OCI-LY7 (cell line): ENCODE results near the gene AKT1. TPM values are rescaled to one million over a fixed set of nuclear protein-coding genes. Genes with fewer than 3 reads are reported as not detected.
A peak's percentile ranks its signal among the peaks of the same experiment; 100 is the strongest.

Experiments
- BruUV-seq: library from RNA; stranded (reverse); fragments of 400-500 nt; replicated peaks from 2 replicates; lab custom pipeline; 2021; lab: Mats Ljungman, UMichigan
- CTCF ChIA-PET: fragments of 300-600 bp; sonication (Branson Sonifier 250); formaldehyde crosslinking; loops from one replicate; lab custom pipeline; 2022; ENCODE audit warnings: antibody characterized with exemption; ENCODE audit not compliant: unreplicated experiment; lab: Charles Lee
- POLR2A ChIA-PET: fragments of 300-600 bp; sonication (Branson Sonifier 250); formaldehyde crosslinking; loops from one replicate; lab custom pipeline; 2022; ENCODE audit warnings: antibody characterized with exemption; lab: Charles Lee
- DNase-seq: peaks from one replicate; pipeline ENCODE4 v3.0.0-alpha.2; 2015; ENCODE audit warnings: low spot score
- H2AFZ ChIP-seq: fragments of 200-600 bp; sonication (generic), shearing (Covaris generic); 2 replicates; pipeline ENCODE4 v1.6.1; 2014; ENCODE audit warnings: mild to moderate bottlenecking, antibody characterized with exemption, low read length, moderate library complexity
- H3K27ac ChIP-seq: fragments of 200-600 bp; sonication (generic); 2 replicates; pipeline ENCODE4 v1.5.1; 2014; ENCODE audit warnings: mixed run types, low read depth, mild to moderate bottlenecking, moderate library complexity, low read length, inconsistent platforms; ENCODE audit not compliant: poor library complexity, severe bottlenecking
- H3K36me3 ChIP-seq: fragments of 200-600 bp; sonication (generic); 2 replicates; pipeline ENCODE4 v1.6.1; 2014; ENCODE audit warnings: mild to moderate bottlenecking, antibody characterized with exemption, low read length, moderate library complexity, mixed read lengths; ENCODE audit not compliant: insufficient read depth
- H3K4me1 ChIP-seq: fragments of 200-600 bp; sonication (generic); 2 replicates; pipeline ENCODE4 v1.5.1; 2014; ENCODE audit warnings: mild to moderate bottlenecking, low read length; ENCODE audit not compliant: insufficient read depth, poor library complexity, severe bottlenecking
- H3K4me2 ChIP-seq: fragments of 200-600 bp; sonication (generic); 2 replicates; pipeline ENCODE4 v1.6.1; 2014; ENCODE audit warnings: mild to moderate bottlenecking, low read length
- H3K4me3 ChIP-seq: fragments of 200-600 bp; sonication (generic); 2 replicates; pipeline ENCODE4 v1.5.1; 2014; ENCODE audit warnings: mild to moderate bottlenecking, low read depth, low read length; ENCODE audit not compliant: poor library complexity, severe bottlenecking
- H3K79me2 ChIP-seq: fragments of 200-600 bp; sonication (generic); 2 replicates; pipeline ENCODE4 v1.6.1; 2016; ENCODE audit warnings: low read depth, mild to moderate bottlenecking, low read length, moderate library complexity, mixed read lengths; ENCODE audit not compliant: insufficient read depth
- H3K9me2 ChIP-seq: fragments of 200-600 bp; sonication (generic); 2 replicates; pipeline ENCODE4 v1.6.1; 2016; ENCODE audit warnings: mild to moderate bottlenecking, low read length, mixed read lengths; ENCODE audit not compliant: insufficient read depth
- H3K9me3 ChIP-seq: fragments of 200-600 bp; sonication (generic); 2 replicates; pipeline ENCODE4 v1.6.1; 2014; ENCODE audit warnings: mild to moderate bottlenecking, mixed run types, low read length, mixed read lengths
- H4K20me1 ChIP-seq: fragments of 200-600 bp; sonication (generic); 2 replicates; pipeline ENCODE4 v1.6.1; 2014; ENCODE audit warnings: mild to moderate bottlenecking, antibody characterized with exemption, low read length, moderate library complexity, mixed read lengths; ENCODE audit not compliant: insufficient read depth
- CTCF ChIP-seq: fragments of 200-600 bp; sonication (generic); conservative IDR thresholded peaks from 2 replicates; pipeline ENCODE4 v1.5.1; 2014; ENCODE audit warnings: mild to moderate bottlenecking, antibody characterized with exemption, low read length, moderate library complexity, mixed read lengths
- EZH2phosphoT487 ChIP-seq: fragments of 200-600 bp; sonication (generic); IDR thresholded peaks from 2 replicates; pipeline ENCODE4 v1.6.1; 2018; ENCODE audit warnings: low read depth, borderline replicate concordance, mild to moderate bottlenecking, mixed run types, antibody characterized with exemption, low read length, moderate library complexity, mixed read lengths
- intact Hi-C: fragments of 100-400 bp; cut with micrococcal nuclease; formaldehyde crosslinking; loops from one replicate; pipeline ENCODE4 v1.10.0; 2022; ENCODE audit not compliant: unreplicated experiment
- total RNA-seq, 2 experiments: library from RNA; depleted of rRNA in 1 of 2; stranded (reverse); fragments of >200 nt in 1 of 2; shearing (Covaris generic) in 1 of 2; gene quantifications; 2 replicates each; pipeline ENCODE4 v1.2.3, GENCODE V29; 2014 to 2022

Gene AKT1
- total RNA-seq, 2 experiments from 2014 or later: 75.4 to 108 TPM

DNA sequence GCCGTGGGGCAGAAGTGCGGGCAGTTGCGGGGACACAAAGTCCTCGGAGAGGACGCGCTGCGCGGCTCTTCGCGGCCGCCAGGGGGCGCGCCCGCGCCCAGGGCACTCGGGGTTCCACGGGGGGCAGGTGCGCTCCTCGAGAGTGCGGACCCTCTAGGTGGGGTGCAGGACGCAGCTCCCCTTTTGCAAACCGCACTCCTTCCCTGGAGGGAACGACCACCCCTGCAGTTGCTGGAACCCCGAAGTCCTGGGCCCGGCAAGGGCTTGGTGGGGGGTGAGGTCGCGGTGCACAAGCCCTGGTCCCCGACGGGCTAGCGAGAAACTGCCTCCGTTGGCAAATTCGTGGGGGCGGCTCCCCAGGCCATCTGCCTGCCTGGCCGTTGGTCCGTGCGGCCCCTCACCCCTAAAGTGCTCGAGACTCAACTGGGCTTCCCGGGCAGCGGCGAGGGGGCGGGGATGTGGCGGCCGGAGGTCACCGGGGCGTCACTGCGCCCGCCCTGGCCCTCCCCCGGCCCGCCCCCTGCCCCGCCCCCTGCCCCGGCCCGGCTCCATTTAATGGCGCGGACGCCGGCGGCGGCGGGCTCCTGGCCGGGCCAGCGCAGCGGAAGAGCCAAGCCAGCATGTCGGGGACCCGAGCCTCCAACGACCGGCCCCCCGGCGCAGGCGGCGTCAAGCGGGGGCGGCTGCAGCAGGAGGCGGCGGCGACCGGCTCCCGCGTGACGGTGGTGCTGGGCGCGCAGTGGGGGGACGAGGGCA, 71.7 kb downstream of the AKT1 start, which contains the start of gene ADSS1:
Gene ADSS1 (plus strand): TSS at position 579 of the 756 bp plus-strand sequence. CDS start 42 bp downstream, at position 621.
- Histone ChIP-seq H3K4me1 (no peaks in the 10 kb centered on the region), H3K4me3 (peak within 1 kb of the TSS; percentile 61), H3K4me2 (peak within 1 kb of the TSS; percentile 80), H3K79me2 (no peaks in the 10 kb centered on the region), H4K20me1 (no peaks in the 10 kb centered on the region), H3K9me3 (no peaks in the 10 kb centered on the region), H3K9me2 (no peaks in the 10 kb centered on the region), H3K27ac (no peak within 1 kb of the TSS), H3K36me3 (no peaks in the 10 kb centered on the region), H2AFZ (no peak within 1 kb of the TSS)
- BruUV-seq: no TSS peak
- CTCF ChIA-PET: no interaction called here
- DNase-seq: peak; percentile 54
- intact Hi-C loops: no loop called here
- TF ChIP-seq EZH2phosphoT487: no peak
- peak; percentile 96 for TF ChIP-seq CTCF
- POLR2A ChIA-PET: no interaction called here

- Histone ChIP-seq H3K36me3 (no peaks in the 10 kb centered on the region), H3K4me2 (no peak overlapping the region), H3K79me2 (no peaks in the 10 kb centered on the region), H3K4me1 (no peaks in the 10 kb centered on the region), H4K20me1 (no peaks in the 10 kb centered on the region), H3K9me2 (no peaks in the 10 kb centered on the region), H2AFZ (no peak overlapping the region), H3K4me3 (no peak overlapping the region), H3K27ac (no peak overlapping the region), H3K9me3 (no peaks in the 10 kb centered on the region)
- no TSS peak for BruUV-seq
- ChIA-PET CTCF (no interaction called here), POLR2A (no interaction called here)
- intact Hi-C loops: no loop called here
- TF ChIP-seq CTCF (no peak), EZH2phosphoT487 (no peak)
- no peak for DNase-seq
Measured at GRCh38 chr14:104722938-104723650, 72.5 kb downstream of the AKT1 start.
